ENCODE measurements around the gene BICC1. TPM values are rescaled to one million over a fixed set of nuclear protein-coding genes. Genes with fewer than 3 reads are reported as not detected.

The BICC1 gene
- total and polyA plus RNA-seq, 2 of the 8 experiments (the other 6 are each of a cell fraction or from before 2014, with no cell fraction given) = 0.20 to 0.73 TPM

- H4K8ac ChIP-seq (ENCODE audit: extremely low read depth, insufficient read depth, low read length) = no peak overlapping the region
- H3K23ac ChIP-seq (ENCODE audit: insufficient read length) = no peak overlapping the region
- no peak overlapping the region for H4K91ac ChIP-seq (replicated peaks; ENCODE audit: insufficient read length, low read length)
- no peak overlapping the region for H3K18ac ChIP-seq (ENCODE audit: extremely low read depth, low read length)
- H2BK15ac ChIP-seq (ENCODE audit: low read length) = no peak overlapping the region
- H3K36me3 ChIP-seq (ENCODE audit: control insufficient read depth in 2 of 4, insufficient read depth in 4 of 4, low read length in 3 of 4) = no peaks in the 10 kb centered on the region
- H2AFZ ChIP-seq (ENCODE audit: low read length) = no peak overlapping the region
- H3K9me3 ChIP-seq (ENCODE audit: insufficient read depth in 2 of 2, low read depth in 1 of 2, low read length in 1 of 2) = peaks cover 11 to 16% of the 10 kb centered on the region in 2 experiments; a peak in 2 of 4 replicates
- H2AK5ac ChIP-seq (ENCODE audit: low read depth, low read length) = no peak overlapping the region
- no peaks in the 10 kb centered on the region for H3K4me1 ChIP-seq (replicated peaks in 1 of 4; ENCODE audit: control insufficient read depth in 3 of 4, insufficient read depth in 4 of 4, low read length in 3 of 4)
- H4K5ac ChIP-seq (ENCODE audit: insufficient read length, low read depth, low read length) = no peak overlapping the region
- FAIRE-seq (no peak), DNase-seq (ENCODE audit: low read depth in 1 of 2, low spot score in 2 of 2) (no peak)
- no peaks in the 10 kb centered on the region for H3K79me1 ChIP-seq (ENCODE audit: low read depth, low read length)
- H3K9ac ChIP-seq (replicated peaks in 1 of 4; ENCODE audit: extremely low read depth in 1 of 4, low read depth in 3 of 4, low read length in 3 of 4) = no peak overlapping the region
- no peak overlapping the region for H3K27ac ChIP-seq (ENCODE audit: low read depth, low read length)
- H2BK12ac ChIP-seq (ENCODE audit: low read depth, low read length) = no peak overlapping the region
- no peak overlapping the region for H3K4ac ChIP-seq (replicated peaks; ENCODE audit: insufficient read length, low read depth, low read length)
- H3K4me2 ChIP-seq (ENCODE audit: insufficient read depth in 1 of 2, low read depth in 2 of 2, low read length in 2 of 2) = no peak overlapping the region
- H2BK20ac ChIP-seq (ENCODE audit: low read length) = no peak overlapping the region
- 79% methylated on average over 7 of the region's 7 CpGs; no CpG with 5 or more reads in 1 of the 2 experiments for WGBS, 2 experiments (ENCODE audit: extremely low coverage in 1 of 2, insufficient coverage in 1 of 2, insufficient read length in 1 of 2, insufficient replicate concordance in 2 of 2, low coverage in 1 of 2, low lambda C conversion rate in 2 of 2, missing lambda C conversion rate in 1 of 2)
- no peaks in the 10 kb centered on the region for H3K27me3 ChIP-seq (replicated peaks in 1 of 4; ENCODE audit: control insufficient read depth in 3 of 4, extremely low read depth in 1 of 4, insufficient read depth in 3 of 4, low read length in 3 of 4)
- H3K23me2 ChIP-seq (ENCODE audit: low read depth, low read length) = no peaks in the 10 kb centered on the region
- no peaks in the 10 kb centered on the region for H4K20me1 ChIP-seq (replicated peaks in 1 of 2; ENCODE audit: control insufficient read depth in 1 of 2, insufficient read depth in 2 of 2, low read length in 2 of 2)
- no peak overlapping the region for H2BK120ac ChIP-seq (replicated peaks; ENCODE audit: low read depth, low read length)
- no peak overlapping the region for H3K56ac ChIP-seq (replicated peaks; ENCODE audit: insufficient read length, low read depth, low read length)
- no peak overlapping the region for H3K14ac ChIP-seq (ENCODE audit: insufficient read length)
- POLR2A ChIA-PET (ENCODE audit: partially characterized antibody) = no interaction called here
- CTCF ChIA-PET (ENCODE audit: partially characterized antibody) = interaction anchor here (1.4 kb wide), 1 partner anchor 204 kb away, joined by 8 read pairs; no protein-coding TSS in a partner anchor
- H3K79me2 ChIP-seq (ENCODE audit: control insufficient read depth in 1 of 2, insufficient read depth in 2 of 2, low read length in 2 of 2) = no peaks in the 10 kb centered on the region
- H2BK5ac ChIP-seq (ENCODE audit: low read depth, low read length) = no peak overlapping the region
- no peak overlapping the region for H3K4me3 ChIP-seq (ENCODE audit: extremely low read depth in 1 of 4, insufficient read depth in 2 of 4, low read depth in 3 of 4, low read length in 4 of 4)
- TF ChIP-seq BRCA1 (IDR thresholded peaks at IDR 0.05; ENCODE audit: low read depth, low read length) (no peak), RBBP5 (IDR thresholded peaks at IDR 0.05; ENCODE audit: borderline replicate concordance, low read depth, low read length) (no peak), TBP (IDR thresholded peaks at IDR 0.05; ENCODE audit: low read depth, low read length) (no peak), FOSL1 (IDR thresholded peaks at IDR 0.05; ENCODE audit: insufficient read depth, low read depth, low read length) (no peak), SIN3A (conservative IDR thresholded peaks at IDR 0.05 in 1 of 2, IDR thresholded peaks at IDR 0.05 in 1 of 2; ENCODE audit: low read depth in 1 of 2, low read length in 2 of 2) (no peak), CHD1 (IDR thresholded peaks at IDR 0.05; ENCODE audit: low read depth, low read length) (no peak), GABPA (IDR thresholded peaks at IDR 0.05; ENCODE audit: borderline replicate concordance, insufficient read depth, low read length) (no peak), POLR2A (IDR thresholded peaks at IDR 0.05; ENCODE audit: control extremely low read depth in 1 of 2, low read depth in 2 of 2, low read length in 2 of 2) (no peak), RFX5 (IDR thresholded peaks at IDR 0.05; ENCODE audit: borderline replicate concordance, low read depth, low read length) (no peak), RAD21 (IDR thresholded peaks at IDR 0.05 in 1 of 2, conservative IDR thresholded peaks at IDR 0.05 in 1 of 2; ENCODE audit: low read depth in 2 of 2, low read length in 2 of 2) (no peak), HDAC6 (IDR thresholded peaks at IDR 0.05; ENCODE audit: low read depth, low read length) (no peak), KDM1A (IDR thresholded peaks at IDR 0.05; ENCODE audit: borderline replicate concordance, low read length) (no peak), SAP30 (IDR thresholded peaks at IDR 0.05; ENCODE audit: insufficient read depth, insufficient replicate concordance, low read length) (no peak)
- TF ChIP-seq, protein P1, sequence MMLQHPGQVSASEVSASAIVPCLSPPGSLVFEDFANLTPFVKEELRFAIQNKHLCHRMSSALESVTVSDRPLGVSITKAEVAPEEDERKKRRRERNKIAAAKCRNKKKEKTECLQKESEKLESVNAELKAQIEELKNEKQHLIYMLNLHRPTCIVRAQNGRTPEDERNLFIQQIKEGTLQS (IDR thresholded peaks at IDR 0.05; ENCODE audit: insufficient read depth, low read depth, low read length) = no peak
Observed at GRCh38 chr10:58735087-58735486, 222.4 kb downstream of the BICC1 start.
